CD4-positive, alpha-beta T cell treated with Interleukin-17A for 4 hours (primary cell): Measurements from ENCODE around the gene ANK3.

Source experiments
- DNase-seq: peaks from one replicate; pipeline ENCODE4 v3.0.0-alpha.2; 2020; ENCODE audit warnings: mixed read lengths

ANK3 gene

GRCh38 chr10:60376221-60377041 lies 13.2 kb downstream of the ANK3 start:
- no peak for DNase-seq

GRCh38 chr10:60375293-60376004 lies 14.2 kb downstream of the ANK3 start:
- DNase-seq, result no peak

GRCh38 chr10:60374836-60375235 lies 14.8 kb downstream of the ANK3 start:
- no peak for DNase-seq

- no peak for DNase-seq
Measured at GRCh38 chr10:60372436-60372835, 17.2 kb downstream of the ANK3 start.

GRCh38 chr10:60369547-60369930 lies 20.1 kb downstream of the ANK3 start:
- DNase-seq, result no peak

- DNase-seq, result no peak
Measured at GRCh38 chr10:60368875-60369546, 20.7 kb downstream of the ANK3 start.

GRCh38 chr10:60367901-60368300 lies 21.8 kb downstream of the ANK3 start:
- DNase-seq, result no peak

GRCh38 chr10:60367431-60367830 lies 22.2 kb downstream of the ANK3 start:
- DNase-seq, result no peak

- DNase-seq, result no peak
Measured at GRCh38 chr10:60367024-60367423, 22.7 kb downstream of the ANK3 start.

- DNase-seq, result no peak
Measured at GRCh38 chr10:60363187-60363586, 26.5 kb downstream of the ANK3 start.

GRCh38 chr10:60362461-60362860 lies 27.2 kb downstream of the ANK3 start:
- DNase-seq, result no peak

- no peak for DNase-seq
Measured at GRCh38 chr10:60359066-60359465, 30.6 kb downstream of the ANK3 start.

- DNase-seq, result no peak
Measured at GRCh38 chr10:60358282-60358681, 31.4 kb downstream of the ANK3 start.

- DNase-seq, result no peak
Measured at GRCh38 chr10:60353519-60354258, 36.0 kb downstream of the ANK3 start.

- no peak for DNase-seq
Measured at GRCh38 chr10:60352105-60352504, 37.6 kb downstream of the ANK3 start.

- no peak for DNase-seq
Measured at GRCh38 chr10:60351191-60351853, 38.4 kb downstream of the ANK3 start.

- DNase-seq, result no peak
Measured at GRCh38 chr10:60350400-60350799, 39.3 kb downstream of the ANK3 start.

- no peak for DNase-seq
Measured at GRCh38 chr10:60349426-60349825, 40.2 kb downstream of the ANK3 start.

GRCh38 chr10:60348982-60349381 lies 40.7 kb downstream of the ANK3 start:
- no peak for DNase-seq

GRCh38 chr10:60347270-60347669 lies 42.4 kb downstream of the ANK3 start:
- DNase-seq, result no peak

GRCh38 chr10:60346661-60347060 lies 43.0 kb downstream of the ANK3 start:
- no peak for DNase-seq

GRCh38 chr10:60343254-60343653 lies 46.4 kb downstream of the ANK3 start:
- no peak for DNase-seq

- DNase-seq, result no peak
Measured at GRCh38 chr10:60341969-60342368, 47.7 kb downstream of the ANK3 start.
